Skeletal muscle tissue (tissue), 4 donors: Measurements from ENCODE around the gene TMPRSS6. TPM values are rescaled to one million over a fixed set of nuclear protein-coding genes. Genes with fewer than 3 reads are reported as not detected.

Experiments
- H3K27ac ChIP-seq: one replicate; pipeline ENCODE4 v1.7.0; 2013; ENCODE audit warnings: mild to moderate bottlenecking, low read depth, low read length, inconsistent platforms
- H3K27me3 ChIP-seq, 3 donors: one replicate each; pipeline ENCODE4 v1.7.0; 2013; ENCODE audit warnings: low read length in 3 of 3; ENCODE audit not compliant: control insufficient read depth in 3 of 3, insufficient read depth in 3 of 3
- H3K36me3 ChIP-seq, 3 donors: one replicate each; pipeline ENCODE4 v1.7.0; 2013; ENCODE audit warnings: low read length in 3 of 3; ENCODE audit not compliant: control insufficient read depth in 3 of 3, insufficient read depth in 3 of 3
- H3K4me1 ChIP-seq, 3 donors: one replicate each; pipeline ENCODE4 v1.7.0; 2013; ENCODE audit warnings: low read length in 3 of 3, mild to moderate bottlenecking in 3 of 3; ENCODE audit not compliant: control insufficient read depth in 3 of 3, insufficient read depth in 3 of 3
- H3K4me3 ChIP-seq, 3 donors: one replicate each; pipeline ENCODE4 v1.7.0; 2013; ENCODE audit warnings: low read length in 3 of 3
- H3K9ac ChIP-seq, 3 donors: one replicate each; pipeline ENCODE4 v1.7.0; 2013; ENCODE audit warnings: low read length in 3 of 3, mild to moderate bottlenecking in 3 of 3, moderate library complexity in 2 of 3, low read depth in 1 of 3
- H3K9me3 ChIP-seq, 3 donors: one replicate each; pipeline ENCODE4 v1.7.0; 2013; ENCODE audit warnings: low read length in 3 of 3; ENCODE audit not compliant: control insufficient read depth in 3 of 3
- total RNA-seq: library from RNA; depleted of rRNA; stranded (reverse); fragments of >200 nt; gene quantifications from one replicate; pipeline ENCODE4 v1.2.3, GENCODE V29; 2014
- donor health status: Osteomylitis.

The TMPRSS6 gene
- total RNA-seq, 1 donor from 2014 or later: not detected

DNA sequence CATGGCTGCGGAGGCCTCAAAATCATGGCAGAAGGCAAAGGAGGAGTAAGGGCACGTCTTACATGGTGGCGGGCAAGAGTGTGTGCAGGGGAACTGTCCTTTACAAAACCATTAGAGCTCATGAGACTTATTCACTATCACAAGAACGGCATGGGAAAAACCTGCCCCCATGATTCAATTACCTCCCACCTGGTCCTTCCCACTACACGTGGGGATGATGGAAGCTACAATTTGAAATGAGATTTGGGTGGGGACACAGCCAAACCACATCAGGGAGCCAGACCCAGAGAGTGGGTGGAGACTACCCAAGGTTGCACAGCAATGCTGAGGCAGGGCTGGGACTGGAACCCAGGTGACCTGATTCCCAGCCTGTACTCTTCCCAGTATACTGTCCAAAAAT, 8.6 kb upstream of the TMPRSS6 start:
- no peak overlapping the region for H3K4me3 ChIP-seq
- no peak overlapping the region for H3K27ac ChIP-seq
- no peaks in the 10 kb centered on the region for H3K9me3 ChIP-seq
- H3K27me3 ChIP-seq: peaks cover 11 to 42% (median 39%) of the 10 kb centered on the region in 3 donors
- H3K9ac ChIP-seq: no peak overlapping the region
- H3K4me1 ChIP-seq: no peaks in the 10 kb centered on the region
- H3K36me3 ChIP-seq: no peaks in the 10 kb centered on the region

DNA sequence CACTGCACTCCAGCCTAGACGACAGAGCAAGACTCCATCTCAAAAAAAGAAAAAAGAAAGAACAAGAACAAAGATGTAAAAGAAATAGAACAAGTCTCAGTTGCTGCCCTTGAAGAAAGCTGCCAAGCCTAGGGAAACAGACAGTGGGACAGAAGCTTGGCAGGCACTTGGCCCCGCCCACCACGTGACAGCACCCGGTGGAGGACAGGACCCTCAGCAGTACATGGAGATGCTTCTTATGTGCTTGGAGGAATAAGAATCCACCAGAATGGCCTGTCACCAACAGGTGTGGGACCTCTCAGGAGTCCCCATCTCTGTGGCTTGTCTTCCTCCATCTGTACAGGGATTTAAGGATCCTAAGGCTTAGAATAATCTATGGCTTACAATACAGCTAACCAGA, 7.6 kb upstream of the TMPRSS6 start:
- Histone ChIP-seq H3K27me3 (peaks cover 10 to 42% (median 41%) of the 10 kb centered on the region in 3 donors), H3K27ac (no peak overlapping the region), H3K9ac (no peak overlapping the region), H3K9me3 (no peaks in the 10 kb centered on the region), H3K4me1 (no peaks in the 10 kb centered on the region), H3K36me3 (no peaks in the 10 kb centered on the region), H3K4me3 (no peak overlapping the region)

DNA sequence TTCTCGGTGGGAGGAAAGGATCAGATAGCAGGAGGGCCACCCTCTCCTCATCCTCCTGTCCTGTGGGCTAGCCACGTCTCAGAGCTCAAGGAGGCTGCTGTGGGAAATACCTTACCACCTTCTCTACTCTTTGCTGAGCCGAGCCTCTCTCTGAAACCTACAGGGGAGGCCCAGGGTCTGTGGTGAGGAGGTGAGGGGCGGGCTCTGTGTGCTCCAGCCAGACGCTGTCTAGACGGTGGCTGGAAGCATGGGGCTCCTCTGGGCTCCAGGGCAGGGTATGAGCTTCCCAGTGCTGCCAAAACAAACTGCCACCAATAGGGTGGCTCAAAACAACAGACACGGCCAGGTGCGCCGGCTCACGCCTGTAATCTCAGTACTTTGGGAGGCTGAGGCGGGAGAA, 5.5 kb upstream of the TMPRSS6 start:
- H3K4me1 ChIP-seq: no peaks in the 10 kb centered on the region
- H3K9me3 ChIP-seq: no peaks in the 10 kb centered on the region
- H3K27me3 ChIP-seq: peaks cover 18 to 56% (median 50%) of the 10 kb centered on the region in 3 donors

DNA sequence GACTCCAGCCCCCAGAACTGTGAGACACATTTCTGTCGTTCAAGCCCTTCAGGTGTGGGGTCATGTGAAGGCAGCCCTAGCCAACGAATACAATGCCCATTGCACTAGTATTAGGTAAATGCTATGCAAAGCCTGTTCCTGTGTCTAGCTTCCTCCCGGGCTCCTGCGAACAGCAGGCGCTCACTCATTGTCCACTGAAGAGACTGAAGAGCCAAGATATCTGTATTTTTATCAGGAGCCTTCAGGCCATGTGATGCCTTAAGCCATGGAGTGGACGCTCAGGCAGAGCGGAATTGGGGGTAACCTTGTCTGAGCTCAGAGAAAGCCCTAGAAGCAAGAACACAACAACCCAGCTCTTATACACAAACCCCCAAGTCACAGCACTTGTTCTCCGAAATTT, 4.2 kb upstream of the TMPRSS6 start:
- no peaks in the 10 kb centered on the region for H3K4me1 ChIP-seq
- H3K9ac ChIP-seq: no peak overlapping the region
- H3K36me3 ChIP-seq: no peaks in the 10 kb centered on the region
- H3K27ac ChIP-seq: no peak overlapping the region
- no peaks in the 10 kb centered on the region for H3K9me3 ChIP-seq
- H3K4me3 ChIP-seq: no peak overlapping the region
- peaks cover 18 to 53% (median 44%) of the 10 kb centered on the region in 3 donors for H3K27me3 ChIP-seq

More for the DNA sequence above, 5.5 kb upstream of the TMPRSS6 start:
- H3K36me3 ChIP-seq: no peaks in the 10 kb centered on the region
- H3K4me3 ChIP-seq: no peak overlapping the region
- no peak overlapping the region for H3K27ac ChIP-seq
- H3K9ac ChIP-seq: no peak overlapping the region

DNA sequence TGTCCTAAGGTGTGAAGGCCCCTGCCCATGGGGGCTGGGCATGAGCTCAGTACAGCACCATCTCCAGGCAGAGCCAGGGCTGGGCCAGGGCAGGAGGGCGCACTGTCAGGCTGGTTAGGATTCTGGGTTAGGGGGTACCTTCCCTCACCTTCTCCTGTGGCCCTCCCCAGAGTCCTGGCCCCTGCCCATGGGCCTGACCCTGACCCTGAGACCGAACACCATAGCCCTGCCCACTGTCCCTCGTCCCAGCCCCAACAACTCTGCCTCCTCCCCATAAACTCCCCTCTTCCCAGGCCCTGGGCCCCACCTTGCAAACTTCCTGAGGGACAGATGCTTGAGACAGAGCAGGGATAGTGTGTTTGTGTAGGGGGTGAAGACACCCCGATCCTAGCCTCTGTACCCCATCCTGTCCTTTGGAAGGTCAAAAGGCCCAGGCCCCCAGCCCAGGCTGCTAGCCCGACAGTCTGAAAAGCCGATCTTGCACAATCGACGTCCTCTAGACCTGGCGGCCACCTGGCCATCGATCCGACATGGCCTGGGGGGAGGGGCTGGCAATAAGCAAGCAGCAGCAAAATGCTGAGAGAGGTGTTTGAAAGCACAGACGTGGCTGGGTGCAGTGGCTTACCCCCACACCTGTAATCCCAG, 2.7 kb upstream of the TMPRSS6 start:
- Histone ChIP-seq H3K9me3 (no peaks in the 10 kb centered on the region), H3K27me3 (peaks cover 18 to 49% (median 46%) of the 10 kb centered on the region in 3 donors), H3K4me1 (no peaks in the 10 kb centered on the region), H3K36me3 (no peaks in the 10 kb centered on the region), H3K4me3 (no peak overlapping the region), H3K9ac (no peak overlapping the region), H3K27ac (no peak overlapping the region)

DNA sequence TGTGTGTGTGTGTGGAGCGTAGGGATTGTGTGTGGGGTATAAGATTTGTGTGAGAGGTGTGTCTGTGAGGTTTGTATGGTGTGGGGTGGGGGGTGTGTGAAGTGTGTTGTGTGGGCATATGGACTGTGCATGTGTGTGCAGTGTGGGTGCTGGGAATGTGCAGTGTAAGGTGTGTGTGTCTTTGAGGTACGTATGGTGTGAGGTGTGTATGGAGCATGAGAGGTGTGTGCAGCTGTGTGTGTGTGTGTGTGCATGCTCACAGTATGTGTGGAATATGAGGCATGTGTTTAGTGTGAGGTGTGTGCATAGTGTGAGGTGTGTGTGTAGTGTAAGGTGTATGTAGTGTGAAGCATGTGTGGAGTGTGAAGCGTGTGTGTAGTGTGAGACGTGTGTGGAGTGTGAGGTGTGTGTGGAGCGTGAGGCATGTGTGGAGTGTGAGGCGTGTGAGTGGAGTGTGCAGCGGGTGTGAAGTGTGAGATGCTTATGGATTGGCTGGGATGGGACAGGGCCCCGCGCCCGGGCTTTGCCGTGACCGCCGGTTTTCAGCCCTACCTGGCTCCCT, 1.7 kb upstream of the TMPRSS6 start:
- Histone ChIP-seq H3K4me3 (no peak overlapping the region), H3K27ac (no peak overlapping the region), H3K4me1 (no peaks in the 10 kb centered on the region), H3K36me3 (no peaks in the 10 kb centered on the region), H3K9me3 (no peaks in the 10 kb centered on the region), H3K27me3 (peaks cover 21 to 52% (median 46%) of the 10 kb centered on the region in 3 donors), H3K9ac (no peak overlapping the region)

DNA sequence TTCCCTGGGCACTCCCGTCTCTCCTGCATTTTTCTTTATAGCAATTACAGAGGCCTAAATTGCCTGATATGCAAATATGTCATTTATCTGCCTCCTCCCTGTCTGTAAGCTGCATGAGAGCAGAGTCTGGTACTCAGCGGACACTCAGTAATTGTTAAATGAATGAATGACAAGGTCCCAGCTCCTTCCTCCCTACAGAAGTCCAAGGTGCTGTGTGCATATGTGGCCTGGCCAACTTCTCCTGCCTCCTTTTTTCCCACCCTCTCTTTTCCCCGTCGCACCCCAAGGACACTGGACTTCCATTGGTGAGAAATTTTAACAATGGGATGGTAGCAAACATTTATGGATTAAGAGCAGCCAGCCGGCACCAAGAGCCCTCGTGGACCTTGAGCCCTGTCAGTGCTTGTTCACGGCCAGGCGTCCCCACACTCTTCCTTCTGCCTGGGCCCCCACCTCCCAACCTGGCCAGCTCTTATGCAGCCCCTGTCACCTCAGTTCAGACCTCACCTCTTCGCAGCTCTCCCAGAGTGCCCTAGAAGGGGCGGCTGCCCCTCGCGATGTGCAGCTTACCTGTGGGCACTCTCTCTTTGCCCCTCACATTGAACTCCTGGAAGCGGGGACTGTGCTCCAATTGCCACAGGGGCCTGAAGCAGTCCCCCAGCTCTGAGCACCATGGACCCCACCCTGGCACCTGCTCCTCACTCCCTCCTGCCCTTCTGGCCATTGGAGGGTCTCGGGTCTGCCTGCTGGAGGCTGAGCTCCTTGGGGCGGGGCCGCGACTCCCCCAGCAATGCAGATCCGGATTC, 1.5 kb downstream of the TMPRSS6 start:
- H3K9ac ChIP-seq: no peak overlapping the region
- H3K4me1 ChIP-seq: no peaks in the 10 kb centered on the region
- peaks cover 26 to 53% (median 44%) of the 10 kb centered on the region in 3 donors for H3K27me3 ChIP-seq
- no peaks in the 10 kb centered on the region for H3K36me3 ChIP-seq
- no peaks in the 10 kb centered on the region for H3K9me3 ChIP-seq
- no peak overlapping the region for H3K27ac ChIP-seq
- no peak overlapping the region for H3K4me3 ChIP-seq

DNA sequence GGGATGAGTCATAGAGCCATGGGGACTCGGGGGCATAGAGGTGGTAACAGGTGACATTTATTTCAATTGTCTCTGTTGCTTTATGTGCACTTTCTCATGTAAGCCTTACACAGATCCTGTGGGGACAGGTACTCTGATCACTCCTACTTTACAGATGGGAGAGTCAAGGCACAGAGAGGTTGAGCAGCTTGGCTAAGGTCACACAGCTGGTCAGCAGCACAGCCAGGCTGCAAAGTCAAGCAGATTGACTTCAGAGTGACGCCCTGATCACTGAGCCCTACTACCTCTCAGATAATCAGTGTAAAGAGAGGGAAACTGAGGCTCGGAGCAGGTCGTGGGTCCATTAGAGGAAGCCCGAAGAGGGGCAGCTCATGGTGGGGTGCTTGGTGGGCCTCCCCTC, 3.5 kb downstream of the TMPRSS6 start:
- Histone ChIP-seq H3K9me3 (no peaks in the 10 kb centered on the region), H3K36me3 (no peaks in the 10 kb centered on the region), H3K4me1 (no peaks in the 10 kb centered on the region), H3K27ac (no peak overlapping the region), H3K4me3 (no peak overlapping the region), H3K27me3 (peaks cover 18 to 41% (median 35%) of the 10 kb centered on the region in 3 donors), H3K9ac (no peak overlapping the region)

DNA sequence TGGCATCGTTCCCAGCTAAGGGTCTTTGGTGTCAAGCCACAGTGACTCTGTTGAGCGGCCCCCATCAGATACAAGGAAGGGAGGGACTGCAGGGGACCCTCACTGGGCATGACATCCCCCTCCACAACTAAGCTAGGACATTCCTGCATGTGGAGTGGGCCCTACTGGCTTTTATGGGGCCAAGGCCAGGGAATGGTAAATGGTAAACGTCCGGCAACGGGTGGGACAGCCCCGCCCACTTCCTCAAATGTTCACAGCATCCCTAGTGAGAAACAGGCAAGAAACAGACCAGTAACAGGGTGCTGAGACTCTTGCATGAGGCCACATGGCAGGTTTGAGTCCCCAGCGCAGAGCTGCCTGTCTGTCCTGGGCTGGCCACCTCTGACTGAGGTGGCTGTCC, 4.4 kb downstream of the TMPRSS6 start:
- H3K4me1 ChIP-seq: no peaks in the 10 kb centered on the region
- H3K9ac ChIP-seq: no peak overlapping the region
- H3K27ac ChIP-seq: no peak overlapping the region
- no peak overlapping the region for H3K4me3 ChIP-seq
- H3K27me3 ChIP-seq: peaks cover 16 to 37% (median 35%) of the 10 kb centered on the region in 3 donors
- no peaks in the 10 kb centered on the region for H3K36me3 ChIP-seq
- H3K9me3 ChIP-seq: no peaks in the 10 kb centered on the region
